HG02759 (cell line): ENCODE data around the gene MRPL24.

Experiments used
- ATAC-seq: cut with Tn5 transposase; IDR thresholded peaks from one replicate; pipeline ENCODE4 v1.9.1; 2021; ENCODE audit warnings: mild to moderate bottlenecking, moderate library complexity; ENCODE audit not compliant: unreplicated experiment

Gene MRPL24

DNA sequence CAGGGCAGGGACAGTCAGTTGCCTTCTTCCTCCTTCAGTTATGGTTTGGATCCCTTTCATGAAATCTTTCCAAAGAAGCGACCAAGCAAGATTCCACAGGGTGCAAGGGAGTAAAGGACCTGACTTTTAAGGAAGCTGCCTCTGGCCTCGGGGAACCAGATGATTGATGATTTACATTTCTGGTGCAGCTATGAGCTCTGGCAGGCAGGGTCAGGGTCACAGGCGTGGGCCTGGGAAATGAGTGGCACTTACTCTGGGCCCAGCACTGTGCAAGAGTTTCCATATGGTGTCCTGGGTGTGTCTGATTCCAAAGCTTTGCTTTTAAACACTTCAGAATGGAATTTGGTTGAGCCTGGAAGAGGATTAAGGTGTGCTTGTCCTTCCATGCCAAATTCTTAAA, 28.3 kb downstream of the MRPL24 start:
- no peak for ATAC-seq

DNA sequence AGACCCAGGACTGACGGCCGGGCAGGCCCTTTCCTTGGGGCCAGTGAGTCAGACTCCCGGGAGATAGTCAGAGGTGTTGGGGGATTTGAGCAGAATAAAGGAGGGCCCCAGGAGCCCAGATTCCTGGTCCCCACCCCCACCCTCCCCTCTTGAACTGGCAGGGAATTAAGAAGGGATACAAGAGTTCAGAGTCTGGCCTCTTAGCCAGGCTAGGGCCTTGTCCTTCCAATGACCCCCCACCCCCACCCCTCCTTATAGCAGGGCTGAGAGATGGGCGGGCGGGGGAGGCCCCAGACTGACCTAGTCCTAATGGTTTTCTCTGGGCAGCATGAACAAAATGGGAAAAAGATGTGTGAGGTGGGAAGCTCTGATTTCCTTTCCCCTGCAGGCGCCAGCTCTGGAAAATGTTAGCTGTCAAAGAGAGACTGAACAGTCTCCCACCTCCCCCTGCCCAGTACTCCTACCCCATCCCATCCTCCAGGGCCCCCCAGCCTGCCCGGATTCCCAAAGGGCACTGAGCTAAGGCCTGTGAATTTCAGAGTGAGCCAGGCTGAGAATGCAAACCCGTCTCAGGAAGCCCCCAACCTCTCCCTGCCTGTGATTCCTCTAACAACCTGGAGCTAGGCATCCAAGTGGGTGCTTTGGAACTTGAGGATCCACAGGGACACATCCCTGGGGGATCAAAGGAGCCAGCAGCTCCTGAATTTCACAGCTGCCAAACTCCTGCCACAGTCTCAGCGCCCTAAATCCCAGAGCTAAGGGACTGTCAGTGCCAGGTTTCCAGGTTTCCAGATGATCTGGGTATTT, 29.7 kb downstream of the MRPL24 start:
- ATAC-seq, result no peak

DNA sequence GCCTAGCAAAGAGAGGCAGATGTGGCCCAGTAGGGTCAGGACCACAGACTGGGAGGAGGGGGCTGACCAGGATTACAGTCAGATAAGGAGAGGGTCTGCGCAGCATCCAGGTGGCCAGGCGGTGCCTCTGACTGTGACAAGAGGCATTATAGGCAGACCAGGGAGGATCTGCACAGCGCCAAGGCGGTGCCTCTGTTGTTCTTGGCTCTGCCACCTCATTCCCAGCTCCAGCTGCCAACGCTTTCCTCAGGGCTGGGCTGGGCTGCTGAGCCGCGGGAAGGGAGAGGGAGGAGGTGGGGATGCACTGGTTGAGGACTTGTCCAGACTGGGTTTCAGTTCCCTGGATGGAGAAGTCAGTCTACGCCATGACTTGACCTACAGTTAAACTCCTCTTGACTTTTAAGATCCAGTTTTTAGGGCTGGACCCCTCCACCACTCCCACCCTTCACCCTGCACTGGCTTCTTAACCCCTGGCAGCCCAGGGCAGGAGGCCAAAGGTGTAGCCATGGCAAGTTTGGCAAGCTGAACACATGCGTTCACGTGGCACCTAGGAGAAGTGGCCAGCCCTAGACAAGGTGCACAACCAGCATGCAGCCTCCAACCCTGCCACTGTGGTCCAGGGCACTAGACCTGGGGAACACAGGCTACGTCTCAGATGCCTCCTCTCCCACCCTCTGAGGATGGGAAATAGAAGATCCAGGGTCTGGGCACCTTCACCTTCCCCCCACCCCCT, 31.0 kb downstream of the MRPL24 start:
- no peak for ATAC-seq

DNA sequence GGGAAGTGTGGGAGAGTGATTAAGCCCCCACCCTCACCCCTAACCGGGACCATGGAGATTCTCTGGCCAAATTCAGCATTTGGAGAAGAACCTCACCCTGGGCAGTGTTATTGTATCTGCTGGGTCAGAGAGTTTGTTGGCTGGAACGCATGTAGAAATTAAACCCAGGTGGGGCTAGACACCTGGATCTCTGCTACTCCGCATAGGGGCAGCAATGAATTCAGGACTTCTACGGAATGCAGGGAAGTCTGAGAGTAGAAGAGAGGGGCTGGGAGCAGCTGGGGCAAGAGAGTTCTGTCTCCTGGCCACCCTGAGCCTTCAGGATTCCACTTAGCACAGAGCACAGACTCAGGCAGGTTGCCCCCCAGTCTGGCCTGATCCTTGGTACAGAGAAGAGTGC, 31.9 kb downstream of the MRPL24 start:
- ATAC-seq, result no peak

DNA sequence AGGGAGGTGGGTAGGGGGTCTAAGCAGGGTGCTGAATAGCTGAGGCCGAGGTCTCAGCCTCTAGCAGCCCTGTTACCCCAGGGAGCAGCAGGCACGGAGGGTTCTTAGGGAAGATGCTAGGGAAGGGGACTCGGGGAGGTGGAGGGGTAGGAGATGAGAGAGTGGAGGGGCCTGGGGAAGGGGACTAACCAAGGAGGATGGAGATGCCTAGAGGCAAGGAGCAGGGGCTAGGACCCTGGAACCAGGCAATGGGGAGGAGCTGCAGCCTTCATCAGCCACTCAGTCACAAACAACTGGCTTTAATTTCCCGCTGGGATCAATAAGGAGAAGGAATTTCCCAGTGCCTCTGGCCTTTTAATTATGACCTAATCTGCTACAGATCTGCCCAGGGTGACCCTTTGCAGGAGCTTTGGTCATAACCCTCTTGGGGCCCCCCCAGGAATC, 32.6 kb downstream of the MRPL24 start:
- ATAC-seq, result no peak

DNA sequence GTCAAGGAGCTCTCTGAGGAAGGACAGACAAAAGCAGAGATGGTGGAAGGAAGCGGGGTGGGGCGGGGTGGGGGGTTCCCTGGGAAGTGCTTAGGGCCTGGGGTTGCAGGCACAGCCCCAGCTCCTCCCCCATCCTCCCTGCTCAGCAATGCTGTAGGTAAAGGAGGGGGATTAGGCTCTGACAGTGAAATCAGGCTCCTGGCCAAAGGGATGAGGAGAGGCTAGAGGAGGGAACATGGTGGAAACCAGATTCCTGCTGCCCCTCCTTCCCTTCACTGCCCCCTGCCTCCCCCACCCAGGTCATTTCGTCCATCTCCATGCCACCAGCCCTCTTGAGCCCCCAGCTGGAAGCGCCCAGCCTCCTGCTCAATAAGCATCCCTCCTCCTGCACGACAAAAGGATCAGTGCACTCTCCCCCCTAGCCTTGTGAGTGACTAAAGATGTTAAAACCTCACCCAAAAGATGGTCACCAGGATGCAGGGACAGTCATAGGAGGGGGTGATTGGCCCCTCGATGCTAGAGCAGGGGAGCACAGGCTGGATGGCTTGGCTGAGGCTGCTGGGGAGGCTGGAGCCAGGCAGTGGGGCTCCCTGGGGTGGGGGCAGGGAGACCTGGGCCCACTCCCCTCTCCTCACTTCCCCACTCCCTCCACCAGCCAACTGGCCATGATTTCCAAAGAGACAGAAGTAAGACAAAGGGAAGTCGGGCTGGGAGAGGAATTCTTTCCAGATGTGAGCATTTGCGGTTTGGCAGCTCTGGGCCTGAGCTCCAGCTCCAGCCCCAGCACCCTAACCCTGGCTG, 33.3 kb downstream of the MRPL24 start:
- ATAC-seq, result no peak

DNA sequence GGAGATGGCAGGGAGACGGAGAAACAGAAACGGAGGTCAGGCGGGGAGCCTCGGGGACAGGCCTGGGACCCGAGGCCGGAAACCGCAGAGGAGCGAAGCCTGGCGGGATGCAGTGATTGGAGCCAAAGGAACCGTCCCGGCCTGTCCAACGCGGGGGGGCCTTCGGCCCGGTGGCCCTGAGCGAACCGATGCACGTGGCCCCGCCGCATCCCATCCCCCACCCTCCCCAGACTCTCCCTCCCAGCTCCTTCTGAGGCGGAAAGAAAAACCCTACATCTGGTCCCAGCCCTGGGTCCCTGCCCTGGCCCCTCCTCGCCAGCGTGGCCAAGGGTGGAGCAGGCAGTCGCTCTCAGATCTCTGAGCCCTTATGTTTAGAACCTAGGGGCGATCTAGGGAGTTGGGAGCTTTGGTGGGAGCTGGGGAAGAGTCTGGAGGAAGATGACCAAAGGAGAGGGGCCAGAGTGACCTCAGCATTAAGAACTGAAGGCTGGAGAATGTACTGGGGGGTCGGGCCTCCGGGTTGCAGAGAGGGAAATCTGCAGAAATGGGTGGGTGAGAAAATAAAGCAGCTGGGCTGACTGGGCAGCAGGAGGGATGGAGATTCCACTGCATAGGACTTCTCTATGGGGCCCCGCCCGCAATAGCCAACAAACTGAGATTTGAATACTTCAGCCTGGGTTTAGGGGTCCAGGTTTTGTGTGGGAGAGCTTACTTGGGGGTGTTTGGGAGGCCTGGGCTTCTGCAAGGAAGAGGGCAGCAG, 34.1 kb downstream of the MRPL24 start:
- no peak for ATAC-seq

DNA sequence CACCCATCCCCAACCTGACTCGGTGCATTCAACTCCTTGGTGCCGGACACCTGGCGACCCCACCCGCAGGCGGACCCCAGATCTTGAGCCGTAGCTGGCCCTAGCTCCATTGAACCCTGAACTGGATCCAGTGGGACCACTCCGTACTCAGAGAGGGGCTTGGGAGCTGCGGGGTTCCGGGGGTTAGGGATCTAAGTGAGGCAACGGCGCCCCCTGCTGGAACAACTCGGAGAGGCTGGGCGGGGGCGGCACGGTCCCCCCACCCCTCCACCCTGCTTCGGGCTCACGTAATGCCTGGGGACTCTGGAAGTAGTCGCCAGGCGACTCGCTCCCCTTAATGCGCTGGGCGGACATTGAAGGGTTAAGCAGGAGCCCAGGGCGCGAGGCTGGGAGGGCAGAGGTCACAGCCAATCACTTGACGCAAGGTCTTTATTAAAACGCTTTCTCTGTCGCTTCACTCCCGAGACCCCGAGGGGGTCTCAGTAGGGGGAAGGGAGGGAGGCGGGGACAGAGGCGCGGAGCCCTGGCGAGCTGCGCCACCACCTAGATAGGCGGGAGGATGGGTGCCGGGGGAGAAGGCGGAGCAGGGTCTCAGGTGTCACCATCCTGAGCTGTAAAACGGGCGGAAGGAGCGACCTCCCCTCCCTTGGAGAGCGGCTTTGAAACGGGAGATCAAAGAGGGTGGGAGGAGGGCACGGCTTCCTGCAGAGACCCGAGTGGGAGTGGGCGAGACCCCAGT, 34.8 kb downstream of the MRPL24 start:
- ATAC-seq, result peak; percentile 40

DNA sequence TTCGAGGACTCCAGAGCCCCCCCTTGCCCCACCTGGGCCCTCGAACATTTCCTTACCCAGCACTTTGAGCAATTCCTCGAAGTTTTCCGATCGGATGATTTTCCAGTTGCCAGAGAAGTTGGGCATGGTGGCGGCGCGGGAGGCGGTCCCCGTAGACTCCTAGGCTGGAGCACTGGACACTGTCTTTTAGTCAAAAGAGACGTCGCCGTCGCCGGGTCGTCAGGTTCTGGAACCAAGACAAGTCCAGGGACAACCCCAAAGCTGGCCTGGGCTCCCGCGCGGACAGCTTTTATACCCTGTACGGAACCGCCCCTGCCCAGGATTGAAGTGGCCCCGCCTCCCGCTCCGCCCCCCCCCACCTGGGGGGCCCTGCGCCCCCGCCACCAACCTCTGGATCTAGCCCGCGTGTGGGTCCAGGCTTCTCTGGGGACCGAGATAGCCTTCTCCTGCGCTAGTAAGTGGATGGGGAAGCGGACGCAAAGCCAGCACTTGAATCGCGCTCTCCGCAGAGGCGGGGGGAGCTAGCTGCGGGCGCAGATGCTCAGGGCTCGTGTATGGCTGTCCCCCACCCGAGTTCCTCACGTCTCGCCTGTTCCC, 35.5 kb downstream of the MRPL24 start, which contains the start of gene CRABP2:
CRABP2 (minus strand) TSS at position 263 of the 597 bp plus-strand sequence; CDS start at position 126, 137 bp downstream.
- peak; percentile 6 for ATAC-seq

DNA sequence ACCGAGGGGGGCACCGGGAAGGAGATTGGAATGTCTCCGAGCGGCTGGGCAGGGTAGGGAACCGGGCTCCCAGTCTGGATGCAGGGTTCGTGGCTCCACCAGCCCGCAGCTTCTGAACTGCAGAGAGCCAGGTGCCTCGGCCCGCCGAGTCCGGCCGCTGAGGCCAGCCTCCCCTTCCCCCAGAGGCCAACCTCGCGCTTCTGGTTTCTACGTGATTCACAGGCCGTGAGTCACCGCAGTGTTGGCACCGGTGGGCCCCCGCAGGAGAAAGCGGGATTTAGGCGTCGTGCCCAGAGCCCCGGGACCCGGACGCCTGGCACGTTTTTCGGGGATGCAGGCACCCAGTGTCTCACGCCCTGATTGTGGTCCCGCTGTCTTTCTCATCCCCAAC, 36.0 kb downstream of the MRPL24 start:
- no peak for ATAC-seq

DNA sequence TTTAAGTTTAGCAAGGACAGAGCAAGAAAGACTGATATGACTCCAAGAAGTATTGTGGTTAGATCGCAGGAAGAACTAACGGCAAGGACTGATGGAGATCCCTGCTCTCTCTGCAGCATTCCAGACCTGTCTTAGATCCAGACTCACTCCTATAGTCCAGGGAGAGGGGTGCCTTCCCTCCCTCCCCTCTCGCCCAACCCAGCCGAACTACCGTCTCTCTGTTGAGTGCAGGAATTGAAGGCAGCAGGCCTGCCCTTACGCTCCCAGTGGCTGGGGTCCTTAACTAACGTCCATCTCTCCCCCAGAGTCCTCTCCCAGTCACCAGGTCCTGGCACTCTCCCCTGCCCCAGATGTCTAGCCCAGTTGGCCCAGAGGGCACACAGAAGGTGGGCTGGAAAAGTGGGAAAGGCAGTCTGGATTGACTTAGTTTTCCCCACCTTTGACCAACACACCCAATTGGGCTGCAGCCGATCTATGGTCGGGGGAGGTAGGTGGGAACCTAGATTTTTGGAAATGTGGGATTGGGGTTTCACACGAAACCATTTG, 36.6 kb downstream of the MRPL24 start:
- ATAC-seq, result no peak

DNA sequence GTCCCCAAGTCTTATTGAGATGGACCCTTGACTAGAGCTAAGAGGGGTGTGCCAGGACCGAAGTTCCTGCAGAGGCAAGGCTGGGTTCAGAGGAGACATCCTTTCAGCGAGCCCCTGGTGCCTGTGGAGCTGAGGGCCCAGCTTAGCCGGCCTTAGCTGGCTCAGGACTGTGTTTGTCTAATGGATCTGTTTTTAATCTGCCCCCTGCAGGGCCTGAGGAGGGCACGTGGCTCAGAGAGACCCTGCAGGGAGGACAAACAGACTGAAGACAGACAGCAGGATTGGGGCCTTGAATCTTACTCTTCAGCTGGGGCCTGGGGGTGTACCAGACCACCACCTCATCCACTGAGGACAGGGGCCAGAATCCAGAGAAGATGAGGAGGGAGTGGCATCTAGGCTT, 37.1 kb downstream of the MRPL24 start:
- no peak for ATAC-seq

DNA sequence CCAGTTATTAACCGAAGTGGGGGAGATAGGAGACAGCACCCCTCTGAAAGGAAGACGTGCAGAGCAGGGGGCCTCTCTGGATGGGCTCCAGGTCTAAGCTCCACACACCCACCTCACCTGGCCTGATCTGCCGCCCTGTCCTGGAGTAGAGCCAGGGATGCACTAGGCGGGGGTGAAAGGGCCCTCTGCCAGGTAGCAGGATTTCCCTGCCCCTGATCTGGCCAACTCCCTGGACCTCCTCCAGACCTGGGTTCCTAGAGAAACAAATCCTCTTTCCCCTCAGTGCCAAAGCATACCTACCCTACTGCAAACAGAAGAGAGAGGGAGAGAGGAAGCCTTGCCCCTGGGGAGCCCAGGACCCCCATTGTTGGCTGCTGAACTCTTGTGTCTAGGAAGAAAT, 37.6 kb downstream of the MRPL24 start:
- no peak for ATAC-seq

DNA sequence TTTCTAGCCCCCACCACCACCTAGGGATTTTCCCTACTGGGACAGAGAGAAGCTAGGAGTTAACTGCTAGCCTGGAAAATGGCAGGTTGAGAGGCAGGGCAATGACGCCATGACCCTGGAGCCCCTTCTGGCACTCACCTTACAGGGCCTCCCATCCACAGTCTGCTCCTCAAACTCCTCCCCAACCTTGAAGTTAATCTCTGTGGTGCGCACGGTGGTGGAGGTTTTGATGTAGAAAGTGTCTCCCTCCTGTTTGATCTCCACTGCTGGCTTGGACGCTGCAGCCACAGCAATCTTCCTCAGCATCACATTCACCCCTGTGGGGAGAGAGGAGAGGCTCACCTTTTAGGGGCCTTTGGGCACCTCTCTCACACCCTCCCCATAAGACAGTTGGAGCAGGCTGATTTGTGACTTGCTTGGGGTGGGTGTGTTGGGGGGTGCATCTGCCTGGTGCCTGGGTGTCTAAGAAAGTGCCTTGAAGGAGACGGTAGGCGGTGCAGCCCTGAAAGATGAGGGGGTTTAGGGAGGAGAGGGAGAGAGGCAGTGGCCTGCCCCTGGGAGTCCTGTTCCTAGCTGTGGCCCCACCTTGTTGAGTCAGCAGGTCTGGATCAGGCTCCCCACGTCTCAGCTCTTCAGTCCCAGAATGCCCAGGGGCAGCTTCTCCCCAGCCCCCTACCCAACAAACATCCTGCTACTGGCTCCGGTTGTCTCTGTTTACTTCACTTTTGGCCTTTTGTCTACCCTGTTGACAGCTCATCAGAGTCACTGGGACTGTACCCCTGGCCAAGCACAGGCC, 40.0 kb downstream of the MRPL24 start:
- no peak for ATAC-seq

DNA sequence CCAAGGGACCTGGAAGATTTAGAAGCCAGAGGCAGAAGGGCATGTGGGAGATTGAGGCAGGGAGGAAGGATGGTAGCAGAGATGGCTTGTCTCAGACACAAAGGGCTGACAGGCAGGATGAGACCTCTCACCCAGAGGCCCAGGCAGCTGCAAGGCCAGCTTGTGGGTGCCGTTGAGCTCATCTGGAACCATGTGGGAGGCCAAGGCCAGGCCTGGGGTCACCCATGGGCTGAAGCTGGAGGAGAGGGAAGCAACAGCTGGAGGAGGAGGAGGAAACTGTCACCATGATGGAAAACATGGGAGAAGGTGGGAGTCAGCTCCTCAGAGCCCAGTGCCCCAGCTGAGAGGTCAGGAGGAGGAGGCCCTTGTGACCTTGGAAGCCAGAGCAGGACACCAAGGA, 41.9 kb downstream of the MRPL24 start:
- ATAC-seq, result no peak

DNA sequence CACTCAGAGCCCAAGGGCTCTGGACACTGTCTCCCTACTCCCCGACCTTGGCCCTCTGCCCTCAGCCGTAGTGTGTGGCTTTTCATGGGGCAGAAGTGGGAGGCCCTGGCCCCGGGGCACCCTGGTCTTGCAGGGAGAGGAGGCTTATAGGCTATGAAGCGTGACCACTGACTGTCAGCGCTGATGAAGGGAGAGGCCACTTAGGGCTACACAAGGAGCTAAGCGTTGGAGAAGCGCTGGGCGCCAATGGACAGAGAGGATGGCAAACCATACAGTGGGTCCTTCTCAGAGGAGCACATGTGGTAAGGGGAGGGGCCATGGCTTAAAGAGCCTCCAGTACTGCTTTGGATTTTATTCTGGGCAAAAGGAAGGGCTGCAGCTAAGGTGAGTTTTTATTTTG, 43.4 kb downstream of the MRPL24 start:
- no peak for ATAC-seq

DNA sequence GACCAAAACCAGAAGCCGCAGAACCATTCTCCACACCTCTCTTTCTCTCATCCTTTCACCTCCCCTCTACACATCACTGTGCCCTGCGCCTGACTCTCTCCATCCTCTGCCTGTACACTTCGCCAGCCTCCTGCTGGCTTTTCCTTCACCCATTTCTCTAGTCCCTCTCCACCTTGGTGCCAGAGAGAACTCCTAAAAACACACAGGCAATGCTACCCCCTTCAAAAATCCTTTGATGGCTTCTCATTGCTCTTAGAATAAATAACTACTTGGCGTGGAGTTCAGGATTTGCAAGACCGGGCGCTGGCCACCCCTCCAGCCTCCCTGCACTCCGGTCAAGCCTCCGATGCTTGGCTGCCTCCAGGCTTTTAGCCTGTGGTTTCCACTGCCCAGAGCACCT, 44.1 kb downstream of the MRPL24 start:
- ATAC-seq, result no peak

DNA sequence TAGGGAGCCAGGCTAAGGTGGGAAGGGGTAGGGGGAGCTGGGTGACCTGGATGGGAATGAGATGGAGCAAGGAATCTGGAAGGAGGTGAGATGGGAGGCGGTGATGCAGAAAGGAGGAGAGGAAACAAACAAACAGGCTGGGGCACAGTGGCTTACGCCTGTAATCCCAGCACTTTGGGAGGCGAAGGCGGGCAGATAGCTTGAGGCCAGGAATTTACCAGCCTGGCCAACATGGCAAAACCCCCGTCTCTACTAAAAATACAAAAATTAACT, 46.3 kb downstream of the MRPL24 start:
- no peak for ATAC-seq
